Fibroblast of pulmonary artery (primary cell): Measurements from ENCODE around the gene SH2D2A.

ENCODE experiments used
- DNase-seq: peaks from one replicate; pipeline ENCODE4 v3.0.0-alpha.2; 2010; ENCODE audit warnings: low read depth
- H3K4me3 ChIP-seq: replicated peaks from 2 replicates; pipeline ENCODE4 v1.5.1; 2011; ENCODE audit warnings: low read depth, mild to moderate bottlenecking, control low read depth, low read length, moderate library complexity
- CTCF ChIP-seq: IDR thresholded peaks from 2 replicates; pipeline ENCODE4 v1.5.1; 2011; ENCODE audit warnings: mild to moderate bottlenecking, control low read depth, low read length, inconsistent platforms; ENCODE audit errors: missing control alignments

The SH2D2A gene

GRCh38 chr1:156838972-156839371 is 22.3 kb upstream of the SH2D2A start:
- no peak overlapping the region for H3K4me3 ChIP-seq
- peak; percentile 94 for TF ChIP-seq CTCF
- peak; percentile 27 for DNase-seq

GRCh38 chr1:156836892-156837291 is 20.2 kb upstream of the SH2D2A start:
- DNase-seq, result no peak
- H3K4me3 ChIP-seq, result no peak overlapping the region
- TF ChIP-seq CTCF, result no peak

- DNase-seq, result no peak
- no peak for TF ChIP-seq CTCF
- H3K4me3 ChIP-seq, result no peak overlapping the region
Measured at GRCh38 chr1:156836041-156836654, 19.5 kb upstream of the SH2D2A start.

- DNase-seq, result no peak
- no peak overlapping the region for H3K4me3 ChIP-seq
- TF ChIP-seq CTCF, result no peak
Measured at GRCh38 chr1:156834322-156834721, 17.7 kb upstream of the SH2D2A start.

GRCh38 chr1:156833603-156834002 is 17.0 kb upstream of the SH2D2A start:
- no peak for DNase-seq
- no peak for TF ChIP-seq CTCF
- H3K4me3 ChIP-seq, result no peak overlapping the region

GRCh38 chr1:156832434-156832833 is 15.8 kb upstream of the SH2D2A start:
- no peak for DNase-seq
- no peak for TF ChIP-seq CTCF

GRCh38 chr1:156828400-156829124 is 11.9 kb upstream of the SH2D2A start:
- DNase-seq, result no peak
- H3K4me3 ChIP-seq, result no peak overlapping the region
- TF ChIP-seq CTCF, result no peak

More at GRCh38 chr1:156832434-156832833, 15.8 kb upstream of the SH2D2A start:
- no peak overlapping the region for H3K4me3 ChIP-seq
